HEK293 (cell line): Measurements from ENCODE around the gene PHF19.

Experiments used
- CTCF ChIA-PET: fragments of 350-600 bp; formaldehyde crosslinking; extraction: SDS; loops from one replicate; lab custom pipeline; 2021; ENCODE audit warnings: antibody characterized with exemption; lab: Yijun Ruan, JAX
- POLR2A ChIA-PET: fragments of 300-600 bp; formaldehyde crosslinking; extraction: SDS; loops from one replicate; lab custom pipeline; 2020; ENCODE audit warnings: antibody characterized with exemption, inconsistent platforms; lab: Yijun Ruan, JAX
- H3K27ac ChIP-seq: fragments of 200-500 bp; sonication (Bioruptor generic); 2 replicates; pipeline ENCODE4 v1.5.1; 2014; ENCODE audit warnings: low read depth, low read length, control low read depth, inconsistent platforms; ENCODE audit errors: extremely low read depth
- H3K36me3 ChIP-seq, 2 experiments: fragments of 200-500 bp in 1 of 2; sonication (Bioruptor generic) in 1 of 2; 1 replicate in 1 of 2; 2 replicates in 1 of 2; pipeline ENCODE4 v1.5.1; 2014 to 2017; ENCODE audit warnings: inconsistent platforms in 2 of 2, low read length in 2 of 2; ENCODE audit not compliant: control insufficient read depth in 2 of 2, insufficient read depth in 1 of 2
- H3K4me1 ChIP-seq: fragments of 200-500 bp; sonication (Bioruptor generic); 2 replicates; pipeline ENCODE4 v1.5.1; 2014; ENCODE audit warnings: mild to moderate bottlenecking, low read length, inconsistent platforms; ENCODE audit not compliant: control insufficient read depth, insufficient read depth
- H3K4me3 ChIP-seq: 2 replicates; pipeline ENCODE4 v1.5.1; 2011; ENCODE audit warnings: low read depth, mild to moderate bottlenecking, control low read depth, low read length, moderate library complexity
- H3K9me3 ChIP-seq: fragments of 200-500 bp; sonication (Bioruptor generic); 2 replicates; pipeline ENCODE4 v1.5.1; 2014; ENCODE audit warnings: low read depth, low read length, inconsistent platforms; ENCODE audit not compliant: control insufficient read depth, insufficient read depth
- BCL11B ChIP-seq: fragments of 450-650 bp; formaldehyde crosslinking; IDR thresholded peaks from 2 replicates; pipeline ENCODE4 v1.5.1; 2016; ENCODE audit warnings: low read depth, missing biosample characterization, missing genetic modification characterization
- GLIS2 ChIP-seq: fragments of 450-650 bp; formaldehyde crosslinking; IDR thresholded peaks from 2 replicates; pipeline ENCODE4 v1.5.1; 2016; ENCODE audit warnings: missing biosample characterization, missing genetic modification characterization
- HOXD13 ChIP-seq: sonication (generic); formaldehyde crosslinking; IDR thresholded peaks from 2 replicates; pipeline ENCODE4 v1.8.0; 2022; ENCODE audit warnings: missing genetic modification reagents, borderline replicate concordance
- MYNN ChIP-seq: fragments of 450-650 bp; formaldehyde crosslinking; IDR thresholded peaks from 2 replicates; pipeline ENCODE4 v1.5.1; 2016; ENCODE audit warnings: missing biosample characterization, missing genetic modification characterization, borderline replicate concordance
- SP2 ChIP-seq: fragments of 450-650 bp; formaldehyde crosslinking; IDR thresholded peaks from 2 replicates; pipeline ENCODE4 v1.5.1; 2016; ENCODE audit warnings: missing biosample characterization, missing genetic modification characterization
- ZFHX2 ChIP-seq: fragments of 450-650 bp; formaldehyde crosslinking; conservative IDR thresholded peaks from 2 replicates; pipeline ENCODE4 v1.5.1; 2016; ENCODE audit warnings: missing biosample characterization, missing genetic modification characterization
- ZFP3 ChIP-seq: fragments of 450-650 bp; formaldehyde crosslinking; IDR thresholded peaks from 2 replicates; pipeline ENCODE4 v1.5.1; 2016; ENCODE audit warnings: low read depth, missing biosample characterization, missing genetic modification characterization
- ZFP37 ChIP-seq: fragments of 450-650 bp; formaldehyde crosslinking; IDR thresholded peaks from 2 replicates; pipeline ENCODE4 v1.5.1; 2016; ENCODE audit warnings: missing biosample characterization, missing genetic modification characterization
- ZNF341 ChIP-seq: fragments of 450-650 bp; formaldehyde crosslinking; IDR thresholded peaks from 2 replicates; pipeline ENCODE4; 2016; ENCODE audit warnings: low read depth, missing biosample characterization, missing genetic modification characterization
- ZNF521 ChIP-seq: fragments of 450-650 bp; formaldehyde crosslinking; IDR thresholded peaks from 2 replicates; pipeline ENCODE4 v1.5.1; 2017; ENCODE audit warnings: missing biosample characterization, mild to moderate bottlenecking, missing genetic modification characterization
- ZNF548 ChIP-seq: fragments of 450-650 bp; formaldehyde crosslinking; IDR thresholded peaks from 2 replicates; pipeline ENCODE4 v1.5.1; 2016; ENCODE audit warnings: missing biosample characterization, missing genetic modification characterization
- ZNF610 ChIP-seq: fragments of 450-650 bp; formaldehyde crosslinking; IDR thresholded peaks from 2 replicates; pipeline ENCODE4 v1.5.1; 2016; ENCODE audit warnings: missing biosample characterization, missing genetic modification characterization, borderline replicate concordance
- ZNF768 ChIP-seq: fragments of 450-650 bp; formaldehyde crosslinking; IDR thresholded peaks from 2 replicates; pipeline ENCODE4 v1.5.1; 2018; ENCODE audit warnings: missing biosample characterization, mild to moderate bottlenecking, missing genetic modification characterization
- ZNF843 ChIP-seq: fragments of 450-650 bp; formaldehyde crosslinking; IDR thresholded peaks from 2 replicates; pipeline ENCODE4 v1.5.1; 2016; ENCODE audit warnings: missing biosample characterization, missing genetic modification characterization
- TF ChIP-seq, protein P1 (sequence below): fragments of 450-650 bp; formaldehyde crosslinking; IDR thresholded peaks from 2 replicates; pipeline ENCODE4 v1.5.1; 2017; ENCODE audit warnings: missing biosample characterization, missing genetic modification characterization
- TF ChIP-seq, protein P2 (sequence below): fragments of 450-650 bp; formaldehyde crosslinking; IDR thresholded peaks from 2 replicates; pipeline ENCODE4 v1.5.1; 2017; ENCODE audit warnings: missing biosample characterization, missing genetic modification characterization
- TF ChIP-seq, protein P3 (sequence below): fragments of 450-650 bp; formaldehyde crosslinking; IDR thresholded peaks from 2 replicates; pipeline ENCODE4 v1.5.1; 2016; ENCODE audit warnings: missing biosample characterization, missing genetic modification characterization, borderline replicate concordance

The PHF19 gene

DNA sequence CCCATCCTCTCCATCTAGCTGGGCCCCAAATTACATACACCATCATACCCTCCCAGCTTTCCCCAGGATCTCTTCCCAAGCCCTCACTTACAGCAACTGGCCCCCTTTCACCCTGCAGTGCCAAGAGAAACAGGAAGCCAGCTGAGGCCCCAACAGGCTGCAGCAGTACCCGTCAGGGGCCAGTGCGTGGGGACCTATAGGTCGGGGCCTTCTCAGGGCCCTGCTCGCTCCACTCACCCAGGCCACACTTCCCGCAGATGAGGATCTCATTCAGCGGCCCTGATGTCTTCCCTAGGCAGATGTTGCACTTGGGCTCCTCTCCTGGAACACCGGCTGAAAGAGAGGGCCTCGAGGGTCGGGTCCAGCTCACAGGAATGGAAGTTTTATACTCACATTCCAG, 6.8 kb downstream of the PHF19 start (continued):
- TF ChIP-seq, protein P1, sequence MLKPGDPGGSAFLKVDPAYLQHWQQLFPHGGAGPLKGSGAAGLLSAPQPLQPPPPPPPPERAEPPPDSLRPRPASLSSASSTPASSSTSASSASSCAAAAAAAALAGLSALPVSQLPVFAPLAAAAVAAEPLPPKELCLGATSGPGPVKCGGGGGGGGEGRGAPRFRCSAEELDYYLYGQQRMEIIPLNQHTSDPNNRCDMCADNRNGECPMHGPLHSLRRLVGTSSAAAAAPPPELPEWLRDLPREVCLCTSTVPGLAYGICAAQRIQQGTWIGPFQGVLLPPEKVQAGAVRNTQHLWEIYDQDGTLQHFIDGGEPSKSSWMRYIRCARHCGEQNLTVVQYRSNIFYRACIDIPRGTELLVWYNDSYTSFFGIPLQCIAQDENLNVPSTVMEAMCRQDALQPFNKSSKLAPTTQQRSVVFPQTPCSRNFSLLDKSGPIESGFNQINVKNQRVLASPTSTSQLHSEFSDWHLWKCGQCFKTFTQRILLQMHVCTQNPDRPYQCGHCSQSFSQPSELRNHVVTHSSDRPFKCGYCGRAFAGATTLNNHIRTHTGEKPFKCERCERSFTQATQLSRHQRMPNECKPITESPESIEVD (tag by site-specific recombination): no peak
- TF ChIP-seq, protein P2, sequence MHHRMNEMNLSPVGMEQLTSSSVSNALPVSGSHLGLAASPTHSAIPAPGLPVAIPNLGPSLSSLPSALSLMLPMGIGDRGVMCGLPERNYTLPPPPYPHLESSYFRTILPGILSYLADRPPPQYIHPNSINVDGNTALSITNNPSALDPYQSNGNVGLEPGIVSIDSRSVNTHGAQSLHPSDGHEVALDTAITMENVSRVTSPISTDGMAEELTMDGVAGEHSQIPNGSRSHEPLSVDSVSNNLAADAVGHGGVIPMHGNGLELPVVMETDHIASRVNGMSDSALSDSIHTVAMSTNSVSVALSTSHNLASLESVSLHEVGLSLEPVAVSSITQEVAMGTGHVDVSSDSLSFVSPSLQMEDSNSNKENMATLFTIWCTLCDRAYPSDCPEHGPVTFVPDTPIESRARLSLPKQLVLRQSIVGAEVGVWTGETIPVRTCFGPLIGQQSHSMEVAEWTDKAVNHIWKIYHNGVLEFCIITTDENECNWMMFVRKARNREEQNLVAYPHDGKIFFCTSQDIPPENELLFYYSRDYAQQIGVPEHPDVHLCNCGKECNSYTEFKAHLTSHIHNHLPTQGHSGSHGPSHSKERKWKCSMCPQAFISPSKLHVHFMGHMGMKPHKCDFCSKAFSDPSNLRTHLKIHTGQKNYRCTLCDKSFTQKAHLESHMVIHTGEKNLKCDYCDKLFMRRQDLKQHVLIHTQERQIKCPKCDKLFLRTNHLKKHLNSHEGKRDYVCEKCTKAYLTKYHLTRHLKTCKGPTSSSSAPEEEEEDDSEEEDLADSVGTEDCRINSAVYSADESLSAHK (tag by site-specific recombination): no peak
- no peak for TF ChIP-seq ZNF521 (tag by site-specific recombination)
- no peak for TF ChIP-seq ZNF768 (tag by site-specific recombination)
- no peak for TF ChIP-seq HOXD13 (CRISPR knock-in tag)
- no peak for TF ChIP-seq ZNF548 (tag by site-specific recombination)
- TF ChIP-seq BCL11B: no peak

DNA sequence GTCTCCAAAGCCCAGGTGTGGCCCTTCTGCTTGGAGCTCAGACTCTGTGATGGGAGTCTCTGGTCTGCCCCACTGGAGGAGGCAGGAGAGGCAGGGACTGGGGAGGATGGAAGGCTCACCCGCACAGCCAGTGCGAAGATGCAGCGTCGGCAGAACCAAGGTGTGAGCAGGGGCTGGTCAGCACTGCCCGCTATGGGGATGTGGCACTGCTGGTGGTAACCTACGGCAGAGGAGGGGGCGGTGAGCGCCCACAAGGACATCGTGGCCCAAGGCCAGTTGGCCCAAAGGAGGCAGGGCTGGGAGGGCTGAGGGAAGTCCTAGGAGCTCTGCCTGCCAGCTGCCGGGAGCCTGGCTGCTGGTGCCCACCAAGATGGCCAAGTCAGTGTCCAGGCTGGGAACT, 7.3 kb downstream of the PHF19 start:
- POLR2A ChIA-PET: interaction anchor here (0.6 to 2.3 kb wide), 3 partner anchors 76 to 129 kb away, joined by 3 to 11 read pairs (median 3); partner anchors contain the start of gene FBXW2
- TF ChIP-seq GLIS2 (tag by site-specific recombination) (peak; percentile 33; the same call in 1 of the 2 replicates), ZNF610 (no peak), ZFHX2 (tag by site-specific recombination) (peak; percentile 26; the same call in 1 of the 2 replicates), SP2 (0 out of 2 replicates have a peak, but pooled peaks have one; percentile 12), ZFP3 (tag by site-specific recombination) (no peak), ZNF341 (tag by site-specific recombination) (peak; percentile 27), MYNN (tag by site-specific recombination) (no peak)
- TF ChIP-seq, protein P3, sequence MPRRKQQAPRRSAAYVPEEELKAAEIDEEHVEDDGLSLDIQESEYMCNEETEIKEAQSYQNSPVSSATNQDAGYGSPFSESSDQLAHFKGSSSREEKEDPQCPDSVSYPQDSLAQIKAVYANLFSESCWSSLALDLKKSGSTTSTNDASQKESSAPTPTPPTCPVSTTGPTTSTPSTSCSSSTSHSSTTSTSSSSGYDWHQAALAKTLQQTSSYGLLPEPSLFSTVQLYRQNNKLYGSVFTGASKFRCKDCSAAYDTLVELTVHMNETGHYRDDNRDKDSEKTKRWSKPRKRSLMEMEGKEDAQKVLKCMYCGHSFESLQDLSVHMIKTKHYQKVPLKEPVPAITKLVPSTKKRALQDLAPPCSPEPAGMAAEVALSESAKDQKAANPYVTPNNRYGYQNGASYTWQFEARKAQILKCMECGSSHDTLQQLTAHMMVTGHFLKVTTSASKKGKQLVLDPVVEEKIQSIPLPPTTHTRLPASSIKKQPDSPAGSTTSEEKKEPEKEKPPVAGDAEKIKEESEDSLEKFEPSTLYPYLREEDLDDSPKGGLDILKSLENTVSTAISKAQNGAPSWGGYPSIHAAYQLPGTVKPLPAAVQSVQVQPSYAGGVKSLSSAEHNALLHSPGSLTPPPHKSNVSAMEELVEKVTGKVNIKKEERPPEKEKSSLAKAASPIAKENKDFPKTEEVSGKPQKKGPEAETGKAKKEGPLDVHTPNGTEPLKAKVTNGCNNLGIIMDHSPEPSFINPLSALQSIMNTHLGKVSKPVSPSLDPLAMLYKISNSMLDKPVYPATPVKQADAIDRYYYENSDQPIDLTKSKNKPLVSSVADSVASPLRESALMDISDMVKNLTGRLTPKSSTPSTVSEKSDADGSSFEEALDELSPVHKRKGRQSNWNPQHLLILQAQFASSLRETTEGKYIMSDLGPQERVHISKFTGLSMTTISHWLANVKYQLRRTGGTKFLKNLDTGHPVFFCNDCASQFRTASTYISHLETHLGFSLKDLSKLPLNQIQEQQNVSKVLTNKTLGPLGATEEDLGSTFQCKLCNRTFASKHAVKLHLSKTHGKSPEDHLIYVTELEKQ (tag by site-specific recombination): no peak
- no peak overlapping the region for H3K27ac ChIP-seq
- no peaks in the 10 kb centered on the region for H3K9me3 ChIP-seq
- CTCF ChIA-PET: interaction anchor here (1.3 kb wide), 1 partner anchor 67 kb away, joined by 3 read pairs; no protein-coding TSS in a partner anchor
- no peak overlapping the region for H3K4me3 ChIP-seq
- H3K4me1 ChIP-seq: no peaks in the 10 kb centered on the region
- H3K36me3 ChIP-seq: peaks cover 0 to 58% of the 10 kb centered on the region in 2 experiments; a peak in 2 of 3 replicates

DNA sequence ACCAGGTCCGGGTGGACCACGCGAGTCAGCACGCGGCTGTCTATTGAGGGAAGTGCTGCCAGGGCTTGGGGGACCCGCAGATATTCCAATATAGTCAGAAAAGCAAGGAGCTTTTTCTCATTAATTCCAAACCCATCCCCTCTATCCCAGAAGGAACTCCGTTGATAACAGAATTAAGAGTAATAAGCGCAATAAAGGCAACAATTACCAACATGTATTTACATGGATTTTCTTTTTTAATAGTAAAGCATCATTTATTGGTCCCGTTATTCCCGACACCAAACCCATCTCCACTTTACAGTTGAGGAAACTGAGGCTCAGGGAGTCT, 7.7 kb downstream of the PHF19 start:
- 0 out of 2 replicates have a peak overlapping the region, but pooled peaks have one; percentile 12 for H3K27ac ChIP-seq
- ChIA-PET POLR2A (interaction anchor here (0.6 to 2.3 kb wide), 2 partner anchors 76 to 130 kb away, joined by 3 to 11 read pairs; partner anchors contain the start of gene FBXW2), CTCF (interaction anchor here (0.7 to 1.3 kb wide), 2 partner anchors 68 to 92 kb away, joined by 3 read pairs; no protein-coding TSS in a partner anchor)
- TF ChIP-seq ZNF843 (tag by site-specific recombination) (no peak), ZFP3 (tag by site-specific recombination) (no peak), ZFP37 (tag by site-specific recombination) (no peak)
- peak overlapping the region; percentile 20; the same call in 1 of the 2 replicates for H3K4me3 ChIP-seq
- no peaks in the 10 kb centered on the region for H3K9me3 ChIP-seq
- H3K4me1 ChIP-seq: no peaks in the 10 kb centered on the region
- peaks cover 0 to 54% of the 10 kb centered on the region in 2 experiments; a peak in 2 of 3 replicates for H3K36me3 ChIP-seq
